ENCODE measurements around the gene MACROH2A2. TPM values are rescaled to one million over a fixed set of nuclear protein-coding genes. Genes with fewer than 3 reads are reported as not detected.
"Not testable (repeated sequence)": the region's sequence is repeated elsewhere in the genome, so short reads cannot be mapped to it uniquely, and the experiment has no call there.

MACROH2A2 gene
- total RNA-seq, 1 experiment from 2014 or later = 3.0 TPM

- ChIA-PET POLR2A (no interaction called here), CTCF (interaction anchor here (0.6 kb wide), 1 partner anchor 11 kb away, joined by 3 read pairs; no protein-coding TSS in a partner anchor)
- DNase-seq (ENCODE audit: low read depth, low spot score) (no peak), ATAC-seq (no peak)
- peaks cover 5% of the 10 kb centered on the region; the same call in 1 of the 2 replicates for H3K27me3 ChIP-seq (ENCODE audit: control insufficient read depth, insufficient read depth, low read length)
- H3K4me3 ChIP-seq (ENCODE audit: low read depth in 2 of 2, low read length in 2 of 2) = no peak overlapping the region
- H3K36me3 ChIP-seq (ENCODE audit: control insufficient read depth, insufficient read depth, low read length) = no peaks in the 10 kb centered on the region
- H3K27ac ChIP-seq (ENCODE audit: low read length) = no peak overlapping the region
- no peaks in the 10 kb centered on the region for H3K4me1 ChIP-seq (ENCODE audit: control insufficient read depth, insufficient read depth, low read length)
- BruUV-seq (replicated peaks) = no TSS peak
- in situ Hi-C loops (cut with HindIII; ENCODE audit: low pct_unique_long_range_greater_than_20kb, low sequenced_read_pairs) (no loop called here), intact Hi-C loops (cut with micrococcal nuclease; ENCODE audit: unreplicated experiment) (no loop called here)
- TF ChIP-seq CTCF (IDR thresholded peaks at IDR 0.05) = no peak
- no peaks in the 10 kb centered on the region for H3K9me3 ChIP-seq (ENCODE audit: control insufficient read depth, insufficient read depth, low read depth, low read length)
These were observed 44.8 kb downstream of the MACROH2A2 start for GRCh38 chr10:70097459-70097858.

GRCh38 chr10:70098271-70098670, 45.6 kb downstream of the MACROH2A2 start:
- no peak for ATAC-seq
- Histone ChIP-seq H3K27ac (ENCODE audit: low read length) (no peak overlapping the region), H3K27me3 (ENCODE audit: control insufficient read depth, insufficient read depth, low read length) (peaks cover 4% of the 10 kb centered on the region; the same call in 1 of the 2 replicates), H3K9me3 (ENCODE audit: control insufficient read depth, insufficient read depth, low read depth, low read length) (no peaks in the 10 kb centered on the region), H3K4me1 (ENCODE audit: control insufficient read depth, insufficient read depth, low read length) (no peaks in the 10 kb centered on the region), H3K36me3 (ENCODE audit: control insufficient read depth, insufficient read depth, low read length) (no peaks in the 10 kb centered on the region), H3K4me3 (ENCODE audit: low read depth in 2 of 2, low read length in 2 of 2) (no peak overlapping the region)
- ChIA-PET POLR2A (no interaction called here), CTCF (no interaction called here)
- BruUV-seq (replicated peaks) = no TSS peak
- in situ Hi-C loops (cut with HindIII; ENCODE audit: low pct_unique_long_range_greater_than_20kb, low sequenced_read_pairs) = no loop called here
- intact Hi-C loops (cut with micrococcal nuclease; ENCODE audit: unreplicated experiment) = no loop called here
- no peak for TF ChIP-seq POLR2AphosphoS5 (IDR thresholded peaks at IDR 0.05; ENCODE audit: low read depth, low read length)
- no peak for TF ChIP-seq TCF7L2 (IDR thresholded peaks at IDR 0.05; ENCODE audit: low read depth, low read length)
- TF ChIP-seq REST (IDR thresholded peaks at IDR 0.05; ENCODE audit: insufficient read depth in 1 of 2, low read depth in 2 of 2, low read length in 1 of 2) = no peak
- no peak for TF ChIP-seq CTCF (IDR thresholded peaks at IDR 0.05)
- no peak for TF ChIP-seq SIN3A (IDR thresholded peaks at IDR 0.05; ENCODE audit: borderline replicate concordance, insufficient read depth, low read depth, low read length)
- no peak for DNase-seq (ENCODE audit: low read depth, low spot score)

GRCh38 chr10:70101068-70101562, 48.5 kb downstream of the MACROH2A2 start:
- H3K27ac ChIP-seq (ENCODE audit: low read length); H3K9me3 ChIP-seq (ENCODE audit: control insufficient read depth, insufficient read depth, low read depth, low read length); in situ Hi-C loops (cut with HindIII; ENCODE audit: low pct_unique_long_range_greater_than_20kb, low sequenced_read_pairs); H3K36me3 ChIP-seq (ENCODE audit: control insufficient read depth, insufficient read depth, low read length); POLR2A ChIA-PET; intact Hi-C loops (cut with micrococcal nuclease; ENCODE audit: unreplicated experiment); H3K4me1 ChIP-seq (ENCODE audit: control insufficient read depth, insufficient read depth, low read length); BruUV-seq (replicated peaks); H3K4me3 ChIP-seq (ENCODE audit: low read depth in 2 of 2, low read length in 2 of 2); H3K27me3 ChIP-seq (ENCODE audit: control insufficient read depth, insufficient read depth, low read length); DNase-seq (ENCODE audit: low read depth, low spot score); ATAC-seq: not testable (repeated sequence)
- CTCF ChIA-PET = interaction anchor here (0.5 kb wide), 1 partner anchor 296 kb away, joined by 5 read pairs; no protein-coding TSS in a partner anchor
